HEK293T (cell line): ENCODE measurements around the gene SCNN1B.

Experiments used
- ARNT ChIP-seq: fragments of 450-650 bp; IDR thresholded peaks from 2 replicates; pipeline ENCODE4 v1.6.1; 2017; ENCODE audit warnings: mild to moderate bottlenecking
- BHLHE40 ChIP-seq: fragments of 450-650 bp; IDR thresholded peaks from 2 replicates; pipeline ENCODE4 v1.6.1; 2016; ENCODE audit warnings: mild to moderate bottlenecking, moderate library complexity, borderline replicate concordance
- CTBP1 ChIP-seq: fragments of 450-650 bp; IDR thresholded peaks from 2 replicates; pipeline ENCODE4 v1.6.1; 2016; ENCODE audit warnings: borderline replicate concordance
- ELF4 ChIP-seq: fragments of 450-650 bp; IDR thresholded peaks from 2 replicates; pipeline ENCODE4 v1.6.1; 2017; ENCODE audit warnings: antibody characterized with exemption
- FOXA1 ChIP-seq: fragments of 450-650 bp; IDR thresholded peaks from 2 replicates; pipeline ENCODE4 v1.6.1; 2016; ENCODE audit warnings: mild to moderate bottlenecking
- FOXK2 ChIP-seq: fragments of 450-650 bp; IDR thresholded peaks from 2 replicates; pipeline ENCODE4 v1.6.1; 2016; ENCODE audit warnings: mild to moderate bottlenecking
- FOXM1 ChIP-seq: fragments of 450-650 bp; IDR thresholded peaks from 2 replicates; pipeline ENCODE4 v1.6.1; 2017; ENCODE audit warnings: mild to moderate bottlenecking, borderline replicate concordance
- L3MBTL2 ChIP-seq: fragments of 450-650 bp; conservative IDR thresholded peaks from 2 replicates; pipeline ENCODE4 v1.6.1; 2016; ENCODE audit warnings: mild to moderate bottlenecking
- LEF1 ChIP-seq: fragments of 450-650 bp; IDR thresholded peaks from 2 replicates; pipeline ENCODE4 v1.6.1; 2017; ENCODE audit warnings: mild to moderate bottlenecking, borderline replicate concordance
- NFRKB ChIP-seq: fragments of 450-650 bp; IDR thresholded peaks from 2 replicates; pipeline ENCODE4 v1.6.1; 2016; ENCODE audit warnings: mild to moderate bottlenecking, moderate library complexity
- SP1 ChIP-seq: fragments of 450-650 bp; IDR thresholded peaks from 2 replicates; pipeline ENCODE4 v1.6.1; 2017
- SUZ12 ChIP-seq: fragments of 450-650 bp; IDR thresholded peaks from 2 replicates; pipeline ENCODE4 v1.6.1; 2016; ENCODE audit warnings: mild to moderate bottlenecking
- TARDBP ChIP-seq: fragments of 450-650 bp; IDR thresholded peaks from 2 replicates; pipeline ENCODE4 v1.6.1; 2016
- ZNF384 ChIP-seq: fragments of 450-650 bp; IDR thresholded peaks from 2 replicates; pipeline ENCODE4 v1.6.1; 2016

DNA sequence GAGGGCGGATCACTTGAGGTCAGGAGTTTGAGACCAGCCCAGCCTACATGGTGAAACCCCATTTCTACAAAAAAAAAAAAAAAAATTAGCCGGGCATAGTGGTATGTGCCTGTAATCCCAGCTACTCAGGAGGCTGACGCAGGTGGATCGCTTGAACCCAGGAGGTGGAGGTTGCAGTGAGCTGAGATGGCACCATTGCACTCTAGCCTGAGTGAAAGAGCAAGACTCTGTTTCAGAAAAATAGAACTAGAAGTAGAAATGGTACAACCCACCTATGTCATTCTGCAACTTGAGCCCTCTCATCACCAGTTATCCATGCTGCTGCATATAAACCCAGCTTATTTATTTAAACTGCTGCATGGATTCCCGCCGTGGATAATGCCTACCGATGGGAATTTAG, 1.6 kb downstream of the SCNN1B start:
- TF ChIP-seq L3MBTL2 (no peak), ZNF384 (no peak), SUZ12 (no peak), BHLHE40 (no peak), ARNT (no peak), FOXM1 (no peak), SP1 (no peak), TARDBP (no peak), FOXA1 (no peak), CTBP1 (no peak), NFRKB (no peak), LEF1 (no peak), FOXK2 (no peak), ELF4 (no peak)
